GM19099 (cell line): ENCODE data around the gene CYP2A7.
"Not testable (repeated sequence)": the region's sequence is repeated elsewhere in the genome, so short reads cannot be mapped to it uniquely, and the experiment has no call there.

Experiments
- POLR2A ChIP-seq: IDR thresholded peaks from 3 replicates; pipeline ENCODE4 v1.6.1; 2011; ENCODE audit warnings: low read depth; ENCODE audit not compliant: insufficient read length; ENCODE audit errors: extremely low read depth

The CYP2A7 gene, protein sequence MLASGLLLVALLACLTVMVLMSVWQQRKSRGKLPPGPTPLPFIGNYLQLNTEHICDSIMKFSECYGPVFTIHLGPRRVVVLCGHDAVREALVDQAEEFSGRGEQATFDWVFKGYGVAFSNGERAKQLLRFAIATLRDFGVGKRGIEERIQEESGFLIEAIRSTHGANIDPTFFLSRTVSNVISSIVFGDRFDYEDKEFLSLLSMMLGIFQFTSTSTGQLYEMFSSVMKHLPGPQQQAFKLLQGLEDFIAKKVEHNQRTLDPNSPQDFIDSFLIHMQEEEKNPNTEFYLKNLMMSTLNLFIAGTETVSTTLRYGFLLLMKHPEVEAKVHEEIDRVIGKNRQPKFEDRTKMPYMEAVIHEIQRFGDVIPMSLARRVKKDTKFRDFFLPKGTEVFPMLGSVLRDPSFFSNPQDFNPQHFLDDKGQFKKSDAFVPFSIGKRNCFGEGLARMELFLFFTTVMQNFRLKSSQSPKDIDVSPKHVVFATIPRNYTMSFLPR

GRCh38 chr19:40882062-40882461 is at the start of gene CYP2A7:
Gene CYP2A7, minus strand, starts transcription at chr19:40882231. Its CDS starts 21 bp downstream, at chr19:40882210.
- not testable (repeated sequence) for TF ChIP-seq POLR2A

DNA sequence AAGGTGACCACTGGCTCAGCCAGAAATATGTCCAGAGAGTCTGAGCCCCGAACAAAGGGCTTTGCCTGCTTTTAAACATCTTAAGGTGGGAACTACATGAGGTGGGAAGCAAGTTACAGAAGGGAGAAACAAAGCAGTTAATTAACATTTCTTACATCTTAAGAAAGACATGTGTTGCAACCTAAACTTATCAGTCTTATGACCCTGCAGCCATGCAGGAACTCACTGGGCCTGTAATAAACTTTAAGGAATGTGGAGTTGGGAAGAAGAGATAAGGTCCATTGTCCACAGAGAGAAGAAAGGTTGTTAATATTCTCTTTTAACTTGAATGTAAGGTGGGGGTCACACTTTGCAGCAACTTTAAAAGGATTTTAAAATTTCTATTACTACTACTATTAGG is 46.8 kb upstream of the CYP2A7 start:
- TF ChIP-seq POLR2A, result no peak

DNA sequence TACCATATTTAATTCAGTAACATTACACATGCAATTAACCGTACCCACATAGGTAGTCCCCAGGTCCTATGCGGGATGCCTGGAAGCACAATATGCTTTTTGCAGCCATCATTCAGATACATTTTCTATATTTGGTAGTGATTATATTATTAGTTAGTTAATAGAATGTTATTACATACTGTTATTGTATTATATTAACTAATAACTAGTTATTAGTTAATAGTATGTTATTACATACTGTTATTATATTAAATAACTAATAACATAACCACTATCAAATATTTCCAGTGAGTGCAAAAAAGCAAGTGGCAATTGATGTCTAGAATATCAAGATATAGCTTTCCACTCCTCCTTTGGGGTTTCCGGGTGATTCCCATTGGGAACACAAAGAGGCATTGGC is 45.5 kb upstream of the CYP2A7 start:
- no peak for TF ChIP-seq POLR2A

- TF ChIP-seq POLR2A, result no peak
Measured at GRCh38 chr19:40923934-40924391, 41.9 kb upstream of the CYP2A7 start.

GRCh38 chr19:40921005-40921897 is 39.2 kb upstream of the CYP2A7 start:
- TF ChIP-seq POLR2A, result no peak

DNA sequence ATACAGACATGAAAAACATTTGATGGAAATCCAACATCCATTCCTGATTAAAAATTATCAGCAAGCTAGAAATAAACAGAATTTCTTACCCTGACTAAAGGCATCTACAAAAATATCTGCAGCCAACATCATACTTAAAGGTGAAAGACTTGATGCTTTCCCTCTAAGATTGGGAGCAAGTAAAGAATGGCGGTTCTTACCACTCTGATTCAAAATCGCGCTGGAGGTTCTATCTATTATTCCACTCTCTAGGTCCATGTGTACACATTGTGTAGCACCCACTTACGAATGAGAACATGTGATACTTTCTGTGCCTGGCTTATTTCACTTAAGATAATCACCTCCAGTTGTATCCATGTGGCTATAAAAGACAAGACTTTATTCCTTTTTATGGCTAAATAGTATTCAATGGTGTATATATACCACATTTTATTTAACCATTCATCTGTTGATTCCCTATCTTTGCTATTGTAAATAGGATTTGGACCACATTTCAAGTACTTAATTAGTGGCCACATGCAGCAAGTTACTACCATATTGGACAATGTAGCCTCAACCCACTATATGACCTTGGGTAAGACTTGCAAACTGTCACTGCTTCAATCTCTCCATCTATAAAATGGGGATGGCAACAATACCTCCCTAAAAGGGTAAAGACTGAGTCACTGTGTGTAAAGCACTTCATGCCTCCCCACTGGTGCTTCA is 38.4 kb upstream of the CYP2A7 start:
- no peak for TF ChIP-seq POLR2A

DNA sequence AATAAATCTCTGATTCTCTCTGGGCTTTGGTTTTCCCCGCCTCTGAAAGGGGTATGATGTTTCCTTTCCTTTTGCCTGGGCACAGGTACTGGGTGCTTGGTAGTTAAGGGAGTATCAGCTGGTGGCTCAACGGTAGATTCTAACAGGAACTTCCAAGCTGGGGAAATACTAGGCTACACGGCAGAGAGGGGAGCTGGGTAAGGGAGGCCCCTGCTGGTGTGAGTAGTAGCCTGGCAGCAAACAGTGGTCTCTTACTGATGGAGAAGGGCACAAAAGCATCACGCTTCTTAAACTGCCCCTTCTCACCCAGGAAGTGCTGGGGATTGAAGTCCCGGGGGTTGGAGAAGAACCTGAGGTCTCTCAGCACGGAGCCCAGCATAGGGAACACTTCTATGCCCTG is 26.9 kb upstream of the CYP2A7 start:
- no peak for TF ChIP-seq POLR2A

DNA sequence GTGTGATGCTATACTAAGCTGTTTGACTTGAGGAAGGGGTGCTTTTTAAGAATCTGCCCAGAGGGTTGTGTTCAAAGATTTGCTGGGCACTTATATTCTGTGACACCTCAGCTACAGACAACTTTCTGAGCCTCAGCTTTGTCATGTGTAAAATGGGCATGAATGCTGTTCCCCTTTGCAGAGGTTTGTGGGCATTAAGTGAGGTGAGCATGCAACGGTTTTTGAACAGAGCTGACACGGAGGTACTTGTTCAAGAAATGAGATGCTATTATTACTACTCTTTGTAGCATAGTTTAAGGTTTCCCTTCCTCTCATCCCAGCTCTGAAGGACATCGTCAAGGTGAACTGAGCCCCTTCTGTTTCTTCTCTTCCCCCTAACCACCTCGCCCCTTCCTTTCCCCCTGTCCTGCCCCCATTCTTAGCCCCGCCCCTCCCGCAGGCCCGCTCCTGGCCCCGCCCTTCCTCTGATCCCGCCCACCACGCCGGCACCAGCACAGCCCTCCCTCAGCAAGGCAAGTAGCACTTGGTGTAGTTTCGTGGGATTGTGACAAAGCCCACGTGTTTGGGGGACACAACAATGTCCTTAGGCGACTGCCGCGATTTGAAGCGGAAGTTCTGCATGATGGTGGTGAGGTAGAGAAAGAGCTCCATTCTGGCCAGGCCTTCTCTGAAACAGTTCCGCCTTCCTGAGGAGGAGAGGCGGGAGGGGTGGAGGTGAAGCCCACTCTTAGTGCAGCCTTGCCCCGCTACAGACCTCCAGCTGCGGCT is 26.1 kb upstream of the CYP2A7 start:
- no peak for TF ChIP-seq POLR2A

- no peak for TF ChIP-seq POLR2A
Measured at GRCh38 chr19:40906512-40906911, 24.5 kb upstream of the CYP2A7 start.

- TF ChIP-seq POLR2A, result no peak
Measured at GRCh38 chr19:40896418-40896796, 14.4 kb upstream of the CYP2A7 start.

DNA sequence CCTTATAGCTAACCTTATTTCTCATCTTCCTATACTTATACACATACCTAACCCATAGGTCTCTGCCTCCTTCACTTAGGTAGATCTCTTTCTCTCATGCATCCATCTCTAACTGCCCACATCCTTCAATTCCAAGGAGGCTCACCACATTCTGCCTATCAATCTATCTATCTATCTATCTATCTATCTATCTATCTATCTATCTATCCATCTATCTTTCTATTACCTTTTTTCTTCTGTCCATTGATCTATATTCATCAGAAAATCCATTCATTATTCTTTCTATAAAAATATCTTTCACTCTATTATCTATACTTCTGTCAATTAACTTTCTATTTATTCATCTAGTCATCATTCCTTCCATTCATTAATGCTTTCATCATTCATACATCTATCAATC is 11.1 kb upstream of the CYP2A7 start:
- TF ChIP-seq POLR2A, result no peak

- TF ChIP-seq POLR2A, result no peak
Measured at GRCh38 chr19:40889366-40889765, 7.3 kb upstream of the CYP2A7 start.

DNA sequence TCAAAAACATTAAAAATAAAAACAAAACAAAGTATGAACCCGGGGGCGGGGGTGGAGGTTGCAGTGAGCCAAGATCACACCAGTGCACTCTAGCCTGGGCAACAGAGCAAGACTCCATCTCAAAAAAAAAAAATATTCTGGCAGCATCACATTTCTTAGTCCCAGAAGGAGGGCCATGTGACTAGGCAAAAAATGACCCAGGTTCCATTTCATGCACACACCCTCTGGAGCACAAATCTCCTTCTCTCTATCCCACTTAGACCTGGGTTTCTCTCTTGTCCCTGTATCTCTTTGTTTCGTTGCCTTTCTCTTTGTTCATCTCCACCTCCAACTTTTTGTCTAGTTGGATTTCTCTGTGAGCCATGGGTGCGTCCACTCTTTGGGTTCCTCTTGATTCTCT is 6.2 kb upstream of the CYP2A7 start:
- TF ChIP-seq POLR2A, result no peak

- no peak for TF ChIP-seq POLR2A
Measured at GRCh38 chr19:40872209-40872608, 9.8 kb downstream of the CYP2A7 start.
